Stimulated activated CD8-positive, alpha-beta memory T cell treated with anti-CD3 and anti-CD28 coated beads, Interleukin-12 subunit alpha, Interleukin-12 subunit beta, amount 100 ng/mL, for 24 hours (primary cell): ENCODE results near the gene OR4C15.

Source experiments
- DNase-seq: peaks from one replicate; pipeline ENCODE4 v3.0.0-alpha.2; 2020; ENCODE audit errors: extremely low read depth

OR4C15 gene

DNA sequence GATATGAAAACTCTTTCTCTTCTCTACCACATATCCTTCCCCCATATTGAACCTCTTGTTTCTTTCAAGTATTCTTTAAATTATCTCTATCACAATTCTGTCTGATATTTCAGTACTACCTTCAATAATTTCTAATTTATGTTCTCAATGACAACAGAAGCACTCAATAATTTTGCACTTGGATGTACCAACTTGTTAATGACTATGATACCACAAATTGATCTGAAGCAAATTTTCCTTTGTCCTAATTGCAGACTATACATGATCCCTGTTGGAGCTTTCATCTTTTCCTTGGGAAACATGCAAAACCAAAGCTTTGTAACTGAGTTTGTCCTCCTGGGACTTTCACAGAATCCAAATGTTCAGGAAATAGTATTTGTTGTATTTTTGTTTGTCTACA, at the start of gene OR4C15:
Gene OR4C15, plus strand, starts transcription at position 301 of the 400 bp plus-strand sequence. Its CDS starts 0 bp downstream, at position 301.
- no peak for DNase-seq

DNA sequence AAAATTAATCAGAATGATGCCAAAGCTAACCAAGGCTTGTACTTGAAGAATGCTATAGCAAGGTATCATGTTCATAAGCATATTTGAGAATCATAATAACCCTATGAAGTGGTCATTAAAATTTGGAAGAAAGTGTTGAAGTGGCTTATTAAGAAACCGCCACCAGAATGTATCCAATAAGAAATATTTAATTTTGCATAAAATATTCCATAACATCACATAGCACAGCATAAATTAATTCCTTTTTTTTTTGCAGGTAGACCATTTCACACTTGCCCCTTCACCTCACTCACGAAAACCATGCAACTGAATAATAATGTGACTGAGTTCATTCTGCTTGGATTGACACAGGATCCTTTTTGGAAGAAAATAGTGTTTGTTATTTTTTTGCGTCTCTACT, 17.6 kb downstream of the OR4C15 start, which contains the start of gene OR4C16:
Gene OR4C16, plus strand, starts transcription at position 301 of the 400 bp plus-strand sequence. Its CDS starts 0 bp downstream, at position 301.
- DNase-seq: no peak

- no peak for DNase-seq
These were observed 18.3 kb downstream of the OR4C15 start for GRCh38 chr11:55572548-55572947.
